ENCODE data around the gene LDLR.

LDLR gene

DNA sequence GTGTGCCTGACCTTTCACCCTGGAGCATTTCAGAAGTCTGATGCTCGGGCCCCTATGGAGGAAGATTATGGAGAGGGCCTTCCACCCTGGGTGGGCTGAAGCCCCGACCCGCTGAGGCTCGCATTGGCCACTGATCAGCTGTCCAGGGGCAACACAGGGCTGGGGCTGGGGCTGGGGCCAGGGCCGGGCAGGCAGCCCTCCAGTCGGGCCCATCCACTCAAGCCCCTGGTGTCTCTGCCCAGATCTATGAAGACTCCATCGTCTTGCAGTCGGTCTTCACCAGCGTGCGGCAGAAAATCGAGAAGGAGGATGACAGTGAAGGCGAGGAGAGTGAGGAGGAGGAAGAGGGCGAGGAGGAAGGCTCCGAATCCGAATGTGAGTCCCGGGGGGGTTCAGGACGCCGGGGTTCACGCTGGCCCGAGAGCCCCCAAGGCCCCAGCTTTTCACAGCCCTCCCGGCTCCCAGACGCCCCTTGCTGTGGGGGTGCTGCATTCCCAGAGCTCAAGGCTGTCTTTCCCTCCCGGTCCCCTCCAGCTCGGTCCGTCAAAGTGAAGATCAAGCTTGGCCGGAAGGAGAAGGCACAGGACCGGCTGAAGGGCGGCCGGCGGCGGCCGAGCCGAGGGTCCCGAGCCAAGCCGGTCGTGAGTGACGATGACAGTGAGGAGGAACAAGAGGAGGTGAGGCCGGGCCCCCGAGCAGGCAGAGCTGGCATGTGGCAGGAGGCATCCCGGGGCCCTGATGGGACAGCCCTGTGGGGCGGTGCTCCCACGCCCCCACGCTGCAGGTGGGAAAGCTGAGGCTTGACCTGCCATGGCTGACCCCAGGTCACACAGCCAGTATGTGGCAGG, 29.5 kb upstream of the LDLR start:
- ATAC-seq (ENCODE audit: low read depth) = no peak
- Histone ChIP-seq H3K4me1 (ENCODE audit: insufficient read depth, poor library complexity, severe bottlenecking) (no peaks in the 10 kb centered on the region), H3K9me3 (ENCODE audit: severe bottlenecking) (no peaks in the 10 kb centered on the region), H3K27me3 (ENCODE audit: insufficient read depth, poor library complexity, severe bottlenecking) (no peaks in the 10 kb centered on the region), H3K4me3 (ENCODE audit: severe bottlenecking) (no peak overlapping the region), H3K36me3 (ENCODE audit: low read depth) (peaks cover 42% of the 10 kb centered on the region), H3K27ac (ENCODE audit: poor library complexity, severe bottlenecking) (no peak overlapping the region)
- TF ChIP-seq, protein P1, sequence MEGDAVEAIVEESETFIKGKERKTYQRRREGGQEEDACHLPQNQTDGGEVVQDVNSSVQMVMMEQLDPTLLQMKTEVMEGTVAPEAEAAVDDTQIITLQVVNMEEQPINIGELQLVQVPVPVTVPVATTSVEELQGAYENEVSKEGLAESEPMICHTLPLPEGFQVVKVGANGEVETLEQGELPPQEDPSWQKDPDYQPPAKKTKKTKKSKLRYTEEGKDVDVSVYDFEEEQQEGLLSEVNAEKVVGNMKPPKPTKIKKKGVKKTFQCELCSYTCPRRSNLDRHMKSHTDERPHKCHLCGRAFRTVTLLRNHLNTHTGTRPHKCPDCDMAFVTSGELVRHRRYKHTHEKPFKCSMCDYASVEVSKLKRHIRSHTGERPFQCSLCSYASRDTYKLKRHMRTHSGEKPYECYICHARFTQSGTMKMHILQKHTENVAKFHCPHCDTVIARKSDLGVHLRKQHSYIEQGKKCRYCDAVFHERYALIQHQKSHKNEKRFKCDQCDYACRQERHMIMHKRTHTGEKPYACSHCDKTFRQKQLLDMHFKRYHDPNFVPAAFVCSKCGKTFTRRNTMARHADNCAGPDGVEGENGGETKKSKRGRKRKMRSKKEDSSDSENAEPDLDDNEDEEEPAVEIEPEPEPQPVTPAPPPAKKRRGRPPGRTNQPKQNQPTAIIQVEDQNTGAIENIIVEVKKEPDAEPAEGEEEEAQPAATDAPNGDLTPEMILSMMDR (IDR thresholded peaks at IDR 0.05; ENCODE audit: poor library complexity, severe bottlenecking) = no peak
- no peak for DNase-seq (ENCODE audit: low spot score)

DNA sequence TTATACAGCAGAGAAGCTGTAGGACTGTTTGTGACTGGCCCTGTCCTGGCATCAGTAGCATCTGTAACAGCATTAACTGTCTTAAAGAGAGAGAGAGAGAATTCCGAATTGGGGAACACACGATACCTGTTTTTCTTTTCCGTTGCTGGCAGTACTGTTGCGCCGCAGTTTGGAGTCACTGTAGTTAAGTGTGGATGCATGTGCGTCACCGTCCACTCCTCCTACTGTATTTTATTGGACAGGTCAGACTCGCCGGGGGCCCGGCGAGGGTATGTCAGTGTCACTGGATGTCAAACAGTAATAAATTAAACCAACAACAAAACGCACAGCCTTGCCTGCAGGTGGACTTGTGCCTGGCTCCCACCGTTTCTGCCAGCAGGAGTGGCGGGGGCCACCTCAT, 27.3 kb upstream of the LDLR start:
- no peak for ATAC-seq (ENCODE audit: low read depth)
- H3K36me3 ChIP-seq (ENCODE audit: low read depth) = peaks cover 30% of the 10 kb centered on the region
- no peak for DNase-seq (ENCODE audit: low spot score)
- TF ChIP-seq, protein P1 (IDR thresholded peaks at IDR 0.05; ENCODE audit: poor library complexity, severe bottlenecking) = no peak
- H3K4me1 ChIP-seq (ENCODE audit: insufficient read depth, poor library complexity, severe bottlenecking) = no peaks in the 10 kb centered on the region
- no peak overlapping the region for H3K27ac ChIP-seq (ENCODE audit: poor library complexity, severe bottlenecking)
- no peaks in the 10 kb centered on the region for H3K27me3 ChIP-seq (ENCODE audit: insufficient read depth, poor library complexity, severe bottlenecking)
- H3K4me3 ChIP-seq (ENCODE audit: severe bottlenecking) = no peak overlapping the region
- H3K9me3 ChIP-seq (ENCODE audit: severe bottlenecking) = no peaks in the 10 kb centered on the region

DNA sequence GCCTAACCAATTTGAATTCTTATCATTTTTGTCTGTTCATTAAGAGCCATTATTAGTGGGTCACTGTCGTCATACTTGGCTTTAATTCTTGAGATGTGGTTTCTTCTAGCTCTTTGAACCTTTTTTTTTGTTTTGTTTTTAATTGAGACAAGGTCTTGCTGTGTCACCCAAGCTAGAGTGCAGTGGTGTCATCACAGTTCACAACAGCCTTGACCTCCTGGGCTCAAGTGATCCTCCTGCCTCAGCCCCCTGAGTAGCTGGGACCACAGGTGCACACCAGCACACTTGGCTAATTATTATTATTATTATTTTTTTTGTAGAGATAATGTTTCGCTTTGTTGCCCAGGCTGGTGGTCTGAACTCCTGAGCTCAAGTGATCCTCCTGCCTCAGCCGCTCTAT, 25.8 kb upstream of the LDLR start:
- no peak for DNase-seq (ENCODE audit: low spot score)
- no peaks in the 10 kb centered on the region for H3K27me3 ChIP-seq (ENCODE audit: insufficient read depth, poor library complexity, severe bottlenecking)
- H3K27ac ChIP-seq (ENCODE audit: poor library complexity, severe bottlenecking) = no peak overlapping the region
- TF ChIP-seq, protein P1 (IDR thresholded peaks at IDR 0.05; ENCODE audit: poor library complexity, severe bottlenecking) = no peak
- H3K36me3 ChIP-seq (ENCODE audit: low read depth) = peaks cover 36% of the 10 kb centered on the region
- ATAC-seq (ENCODE audit: low read depth) = no peak
- no peaks in the 10 kb centered on the region for H3K4me1 ChIP-seq (ENCODE audit: insufficient read depth, poor library complexity, severe bottlenecking)
- no peak overlapping the region for H3K4me3 ChIP-seq (ENCODE audit: severe bottlenecking)
- no peaks in the 10 kb centered on the region for H3K9me3 ChIP-seq (ENCODE audit: severe bottlenecking)

DNA sequence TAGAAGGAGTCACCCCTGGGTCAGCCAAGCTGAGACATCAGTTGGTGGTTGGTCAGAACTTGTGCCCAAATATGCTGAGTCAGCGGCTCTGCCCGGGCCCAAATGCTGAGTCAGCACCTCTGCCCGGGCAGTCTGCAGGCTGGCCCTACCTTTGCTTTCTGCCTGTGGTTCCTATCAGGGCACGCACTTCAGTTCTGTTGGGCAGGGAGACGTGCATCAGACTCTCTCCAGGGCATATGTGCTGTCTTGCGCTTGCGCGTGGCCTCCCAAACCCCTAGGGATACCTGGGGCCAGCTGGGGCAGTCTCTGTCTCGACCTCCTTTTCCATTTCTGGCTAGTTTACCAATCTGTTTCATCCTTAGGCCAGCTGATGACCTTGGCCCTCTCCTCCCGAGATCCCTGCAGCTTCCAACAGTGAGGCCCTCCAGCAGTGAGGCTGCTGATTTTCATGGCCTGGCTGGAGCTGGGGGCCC, 24.4 kb upstream of the LDLR start:
- no peaks in the 10 kb centered on the region for H3K27me3 ChIP-seq (ENCODE audit: insufficient read depth, poor library complexity, severe bottlenecking)
- DNase-seq (ENCODE audit: low spot score) (no peak), ATAC-seq (ENCODE audit: low read depth) (no peak; the same call in 2 of the 3 replicates)
- no peak overlapping the region for H3K27ac ChIP-seq (ENCODE audit: poor library complexity, severe bottlenecking)
- no peak overlapping the region for H3K4me3 ChIP-seq (ENCODE audit: severe bottlenecking)
- TF ChIP-seq, protein P1 (IDR thresholded peaks at IDR 0.05; ENCODE audit: poor library complexity, severe bottlenecking) = no peak
- H3K4me1 ChIP-seq (ENCODE audit: insufficient read depth, poor library complexity, severe bottlenecking) = no peaks in the 10 kb centered on the region
- no peaks in the 10 kb centered on the region for H3K9me3 ChIP-seq (ENCODE audit: severe bottlenecking)
- peaks cover 28% of the 10 kb centered on the region for H3K36me3 ChIP-seq (ENCODE audit: low read depth)

- peaks cover 17% of the 10 kb centered on the region for H3K36me3 ChIP-seq (ENCODE audit: low read depth)
- no peak overlapping the region for H3K27ac ChIP-seq (ENCODE audit: poor library complexity, severe bottlenecking)
- H3K4me1 ChIP-seq (ENCODE audit: insufficient read depth, poor library complexity, severe bottlenecking) = no peaks in the 10 kb centered on the region
- no peaks in the 10 kb centered on the region for H3K27me3 ChIP-seq (ENCODE audit: insufficient read depth, poor library complexity, severe bottlenecking)
- ATAC-seq (ENCODE audit: low read depth) (no peak), DNase-seq (ENCODE audit: low spot score) (no peak)
- no peak overlapping the region for H3K4me3 ChIP-seq (ENCODE audit: severe bottlenecking)
- no peaks in the 10 kb centered on the region for H3K9me3 ChIP-seq (ENCODE audit: severe bottlenecking)
- TF ChIP-seq, protein P1 (IDR thresholded peaks at IDR 0.05; ENCODE audit: poor library complexity, severe bottlenecking) = no peak
These were observed 22.9 kb upstream of the LDLR start for GRCh38 chr19:11066326-11066725.

Data from RWPE2 (cell line).